ENCODE results near the gene ZNF804B.

DNA sequence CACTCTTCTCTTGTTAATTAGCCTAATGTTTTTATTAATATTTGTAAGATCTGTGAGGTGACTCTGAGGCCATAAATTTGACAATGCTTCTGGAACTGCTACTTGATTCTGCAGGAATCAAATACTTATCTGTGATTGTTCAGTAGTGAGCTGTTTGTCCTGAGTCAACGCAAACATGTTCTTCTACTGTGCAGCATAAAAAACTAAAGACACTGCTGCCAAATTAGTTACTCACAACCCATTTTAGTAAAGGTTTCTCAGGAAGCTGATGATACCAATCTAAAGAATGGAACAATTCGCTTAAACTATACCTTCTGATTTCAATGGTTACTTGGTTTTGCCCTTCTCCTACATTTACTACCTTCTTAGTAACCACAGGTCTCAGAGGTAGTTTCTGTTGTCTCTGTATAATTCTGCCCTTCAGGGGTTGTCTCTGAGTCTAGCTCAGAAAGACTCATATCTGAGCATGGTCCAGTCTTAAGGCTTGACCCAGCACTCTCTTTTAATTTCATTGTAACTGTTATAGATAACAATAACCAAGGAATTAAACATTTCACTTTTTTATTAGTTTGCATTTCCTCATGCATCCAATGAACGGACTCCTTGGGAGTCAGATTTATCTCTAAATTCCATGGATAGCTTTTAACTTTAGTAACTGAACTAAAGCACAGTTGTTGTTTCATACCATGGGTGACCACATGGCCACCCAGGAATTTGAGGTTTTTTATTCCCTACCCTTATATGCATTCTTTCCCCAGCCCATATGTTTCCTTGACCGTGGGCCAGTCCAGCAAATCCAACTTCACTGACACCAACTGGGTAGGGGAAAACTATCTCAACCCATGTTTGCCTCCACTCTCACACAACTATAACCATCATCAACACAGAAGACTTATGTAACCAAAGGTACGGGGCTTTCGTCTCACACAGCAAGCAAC, 345.5 kb downstream of the ZNF804B start:
- TF ChIP-seq, protein P1, sequence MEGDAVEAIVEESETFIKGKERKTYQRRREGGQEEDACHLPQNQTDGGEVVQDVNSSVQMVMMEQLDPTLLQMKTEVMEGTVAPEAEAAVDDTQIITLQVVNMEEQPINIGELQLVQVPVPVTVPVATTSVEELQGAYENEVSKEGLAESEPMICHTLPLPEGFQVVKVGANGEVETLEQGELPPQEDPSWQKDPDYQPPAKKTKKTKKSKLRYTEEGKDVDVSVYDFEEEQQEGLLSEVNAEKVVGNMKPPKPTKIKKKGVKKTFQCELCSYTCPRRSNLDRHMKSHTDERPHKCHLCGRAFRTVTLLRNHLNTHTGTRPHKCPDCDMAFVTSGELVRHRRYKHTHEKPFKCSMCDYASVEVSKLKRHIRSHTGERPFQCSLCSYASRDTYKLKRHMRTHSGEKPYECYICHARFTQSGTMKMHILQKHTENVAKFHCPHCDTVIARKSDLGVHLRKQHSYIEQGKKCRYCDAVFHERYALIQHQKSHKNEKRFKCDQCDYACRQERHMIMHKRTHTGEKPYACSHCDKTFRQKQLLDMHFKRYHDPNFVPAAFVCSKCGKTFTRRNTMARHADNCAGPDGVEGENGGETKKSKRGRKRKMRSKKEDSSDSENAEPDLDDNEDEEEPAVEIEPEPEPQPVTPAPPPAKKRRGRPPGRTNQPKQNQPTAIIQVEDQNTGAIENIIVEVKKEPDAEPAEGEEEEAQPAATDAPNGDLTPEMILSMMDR (IDR thresholded peaks at IDR 0.05): no peak
- TF ChIP-seq POLR2A (IDR thresholded peaks at IDR 0.05): no peak
- TF ChIP-seq POLR2AphosphoS5 (IDR thresholded peaks at IDR 0.05): no peak
- TF ChIP-seq EP300 (IDR thresholded peaks at IDR 0.05): no peak

Data from sigmoid colon (tissue), 4 donors.